ENCODE measurements around the gene GAB2. TPM values are rescaled to one million over a fixed set of nuclear protein-coding genes. Genes with fewer than 3 reads are reported as not detected.
A peak's percentile ranks its signal among the peaks of the same experiment; 100 is the strongest.

The GAB2 gene
- total RNA-seq, 1 experiment from 2014 or later, result 3.3 TPM

GRCh38 chr11:78192911-78193351, 224.7 kb downstream of the GAB2 start:
- H3K27me3 Mint-ChIP-seq (ENCODE audit: low read depth), result no peaks in the 10 kb centered on the region
- Histone ChIP-seq H4K20me1 (ENCODE audit: control insufficient read depth, insufficient read depth, insufficient read length) (no peaks in the 10 kb centered on the region), H3K9ac (ENCODE audit: extremely low read depth, insufficient read length, low read length) (no peak overlapping the region), H4K8ac (replicated peaks; ENCODE audit: insufficient read length, low read depth, low read length) (no peak overlapping the region), H2AFZ (ENCODE audit: low read length) (no peak overlapping the region), H3K56ac (ENCODE audit: insufficient read length, low read depth, low read length) (no peak overlapping the region), H3T11ph (ENCODE audit: low read length) (no peak overlapping the region), H3K9me3 (ENCODE audit: control insufficient read depth, low read depth, low read length) (no peaks in the 10 kb centered on the region), H2AK5ac (ENCODE audit: insufficient read length, low read length) (no peak overlapping the region), H2BK5ac (ENCODE audit: insufficient read length, low read length) (no peak overlapping the region), H2BK20ac (ENCODE audit: low read depth, low read length, poor library complexity, severe bottlenecking) (no peak overlapping the region), H2BK15ac (ENCODE audit: low read depth, low read length) (no peak overlapping the region), H4K5ac (ENCODE audit: insufficient read length, low read depth, low read length) (no peak overlapping the region), H3K27ac (ENCODE audit: insufficient read length, low read depth, low read length) (no peak overlapping the region), H2BK12ac (ENCODE audit: insufficient read length, low read depth, low read length) (no peak overlapping the region), H3K4me2 (ENCODE audit: insufficient read depth, insufficient read length, low read length) (no peak overlapping the region), H2BK120ac (ENCODE audit: low read depth, low read length, poor library complexity, severe bottlenecking) (no peak overlapping the region), H3K14ac (ENCODE audit: insufficient read depth, low read length) (no peak overlapping the region), H3K23ac (ENCODE audit: insufficient read length, low read depth, low read length) (no peak overlapping the region), H3K18ac (ENCODE audit: insufficient read length, low read depth, low read length) (no peak overlapping the region), H3K79me2 (ENCODE audit: insufficient read depth, low read length) (no peaks in the 10 kb centered on the region), H3K27me3 (ENCODE audit: insufficient read depth, low read length) (no peaks in the 10 kb centered on the region), H3K23me2 (ENCODE audit: insufficient read length, low read depth, low read length, poor library complexity, severe bottlenecking) (peaks cover 4% of the 10 kb centered on the region), H3K4me1 (ENCODE audit: insufficient read depth, low read length) (no peaks in the 10 kb centered on the region), H3K79me1 (ENCODE audit: insufficient read depth, low read depth, low read length, poor library complexity, severe bottlenecking) (no peaks in the 10 kb centered on the region), H4K91ac (ENCODE audit: insufficient read length, low read depth, low read length) (no peak overlapping the region), H3K4ac (ENCODE audit: low read depth, low read length) (no peak overlapping the region)
- H3K4me1 Mint-ChIP-seq, result peaks cover 10 to 12% of the 10 kb centered on the region in 2 experiments
- TF ChIP-seq CTCF (conservative IDR thresholded peaks at IDR 0.05), result no peak
- no CpG with 5 or more reads among the region's 4 CpGs for WGBS (ENCODE audit: extremely low coverage, insufficient read length, low lambda C conversion rate)
- peak overlapping the region in 1 of 3 experiments; percentile 53; a peak in 2 of 7 replicates for H3K27ac Mint-ChIP-seq
- H3K9me3 Mint-ChIP-seq, result no peaks in the 10 kb centered on the region; a peak in 1 of 5 replicates
- H3K36me3 Mint-ChIP-seq (ENCODE audit: insufficient read depth in 1 of 3, low read depth in 3 of 3), result no peaks in the 10 kb centered on the region; a peak in 1 of 7 replicates
- DNase-seq, result no peak
- no peak overlapping the region for H3K4me3 Mint-ChIP-seq

All from H9 (cell line).